ENCODE results near the gene CPNE2. TPM values are rescaled to one million over a fixed set of nuclear protein-coding genes. Genes with fewer than 3 reads are reported as not detected.
A peak's percentile ranks its signal among the peaks of the same experiment; 100 is the strongest.
"Not testable (repeated sequence)": the region's sequence is repeated elsewhere in the genome, so short reads cannot be mapped to it uniquely, and the experiment has no call there.

Gene CPNE2
- total RNA-seq, 1 experiment from 2014 or later: 21.1 TPM

DNA sequence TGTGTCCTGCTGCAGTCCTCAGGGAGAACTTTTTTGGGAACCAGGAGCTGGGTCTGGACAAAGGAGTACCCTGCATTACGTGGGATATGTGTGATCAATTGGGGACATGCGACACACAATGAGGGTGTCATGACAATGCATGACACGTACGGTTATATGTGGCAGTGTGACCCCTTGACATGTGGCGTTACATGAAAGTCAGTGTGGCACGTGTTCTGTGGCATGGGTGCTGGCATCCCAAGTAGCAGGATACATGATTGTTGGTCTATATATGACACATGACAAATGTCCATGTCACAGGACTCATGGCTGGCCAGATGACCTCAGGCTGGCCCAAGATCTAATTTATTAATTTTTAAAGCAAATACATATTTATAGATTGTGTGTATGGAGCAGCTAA is 9.7 kb upstream of the CPNE2 start:
- Histone ChIP-seq H3K4me3 (ENCODE audit: insufficient read depth, low read depth, low read length) (no peak overlapping the region), H3K36me3 (replicated peaks; ENCODE audit: control insufficient read depth, insufficient read depth, low read length) (no peaks in the 10 kb centered on the region), H3K27me3 (ENCODE audit: control insufficient read depth, insufficient read depth, low read length) (no peaks in the 10 kb centered on the region)
- DNase-seq: no peak

DNA sequence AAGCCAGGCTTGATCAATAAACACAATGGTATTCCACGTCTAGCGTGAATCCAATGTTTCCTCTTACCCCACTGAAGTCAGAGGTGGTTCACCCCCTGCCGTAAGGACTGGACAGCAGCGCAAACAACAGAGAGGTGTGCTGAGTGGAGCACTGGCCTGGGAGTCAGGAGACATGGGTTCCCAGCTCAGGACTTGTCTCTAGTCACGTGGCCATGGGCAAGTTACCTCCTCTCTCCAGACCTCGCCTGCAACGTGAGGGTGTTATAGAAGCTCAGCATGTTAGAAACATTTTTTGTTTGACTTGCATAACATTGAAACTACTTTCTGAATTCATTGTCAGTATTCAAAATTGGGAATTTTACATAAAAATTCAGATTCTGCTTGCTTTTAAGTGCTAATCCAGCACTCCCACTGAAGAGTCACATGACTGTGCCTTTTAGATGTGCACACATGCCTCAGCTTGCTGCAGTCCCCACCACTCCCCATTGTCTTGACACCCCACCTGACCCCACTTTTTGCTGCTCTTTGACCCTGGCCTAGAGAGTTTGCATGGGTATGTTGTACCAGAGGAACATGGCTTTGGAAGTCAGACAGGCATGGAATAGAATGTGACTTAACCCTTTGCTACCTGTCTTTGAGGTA is 8.8 kb upstream of the CPNE2 start:
- Histone ChIP-seq H3K27me3 (ENCODE audit: control insufficient read depth, insufficient read depth, low read length) (no peaks in the 10 kb centered on the region), H3K4me3 (ENCODE audit: insufficient read depth, low read depth, low read length) (no peak overlapping the region), H3K36me3 (replicated peaks; ENCODE audit: control insufficient read depth, insufficient read depth, low read length) (no peaks in the 10 kb centered on the region)
- DNase-seq: no peak

DNA sequence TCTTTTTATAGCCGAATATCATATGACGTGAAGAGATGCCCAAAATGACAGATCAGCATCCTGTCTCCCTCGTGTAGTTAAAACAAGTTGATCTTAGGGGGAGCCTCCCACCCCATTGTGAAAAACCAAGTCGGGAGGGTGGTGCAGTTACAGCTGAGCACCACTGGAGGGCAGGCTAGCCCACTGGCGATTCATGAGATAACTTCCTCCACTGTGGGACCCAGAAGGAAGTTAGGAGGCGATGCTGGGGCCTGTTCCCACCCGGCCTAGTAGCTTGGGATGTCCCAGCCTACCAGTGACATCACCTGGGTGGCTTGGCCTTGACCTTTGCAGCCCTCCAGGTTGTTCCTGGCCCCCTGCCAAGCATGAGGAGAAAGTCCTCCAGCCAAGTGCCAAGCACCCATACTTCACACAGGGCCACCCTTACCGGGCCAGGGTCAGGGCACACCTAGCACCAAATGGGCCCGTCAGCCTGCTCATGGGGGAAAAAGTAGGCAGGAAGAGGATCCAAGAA is 8.1 kb upstream of the CPNE2 start:
- peak; percentile 91 for DNase-seq
- Histone ChIP-seq H3K27me3 (ENCODE audit: control insufficient read depth, insufficient read depth, low read length) (no peaks in the 10 kb centered on the region), H3K36me3 (replicated peaks; ENCODE audit: control insufficient read depth, insufficient read depth, low read length) (no peaks in the 10 kb centered on the region), H3K4me3 (ENCODE audit: insufficient read depth, low read depth, low read length) (no peak overlapping the region)

- Histone ChIP-seq H3K4me3 (ENCODE audit: insufficient read depth, low read depth, low read length) (no peak overlapping the region), H3K27me3 (ENCODE audit: control insufficient read depth, insufficient read depth, low read length) (no peaks in the 10 kb centered on the region), H3K36me3 (replicated peaks; ENCODE audit: control insufficient read depth, insufficient read depth, low read length) (no peaks in the 10 kb centered on the region)
- no peak for DNase-seq
These were observed 7.4 kb upstream of the CPNE2 start for GRCh38 chr16:57084996-57085395.

- Histone ChIP-seq H3K27me3 (ENCODE audit: control insufficient read depth, insufficient read depth, low read length) (peaks cover 10% of the 10 kb centered on the region), H3K36me3 (replicated peaks; ENCODE audit: control insufficient read depth, insufficient read depth, low read length) (no peaks in the 10 kb centered on the region), H3K4me3 (ENCODE audit: insufficient read depth, low read depth, low read length) (no peak overlapping the region)
- DNase-seq: no peak
These were observed 5.4 kb upstream of the CPNE2 start for GRCh38 chr16:57087003-57087402.

- no peak for DNase-seq
- Histone ChIP-seq H3K36me3 (replicated peaks; ENCODE audit: control insufficient read depth, insufficient read depth, low read length) (no peaks in the 10 kb centered on the region), H3K4me3 (ENCODE audit: insufficient read depth, low read depth, low read length) (no peak overlapping the region), H3K27me3 (ENCODE audit: control insufficient read depth, insufficient read depth, low read length) (peaks cover 21% of the 10 kb centered on the region)
These were observed 3.0 kb upstream of the CPNE2 start for GRCh38 chr16:57089406-57089805.

DNA sequence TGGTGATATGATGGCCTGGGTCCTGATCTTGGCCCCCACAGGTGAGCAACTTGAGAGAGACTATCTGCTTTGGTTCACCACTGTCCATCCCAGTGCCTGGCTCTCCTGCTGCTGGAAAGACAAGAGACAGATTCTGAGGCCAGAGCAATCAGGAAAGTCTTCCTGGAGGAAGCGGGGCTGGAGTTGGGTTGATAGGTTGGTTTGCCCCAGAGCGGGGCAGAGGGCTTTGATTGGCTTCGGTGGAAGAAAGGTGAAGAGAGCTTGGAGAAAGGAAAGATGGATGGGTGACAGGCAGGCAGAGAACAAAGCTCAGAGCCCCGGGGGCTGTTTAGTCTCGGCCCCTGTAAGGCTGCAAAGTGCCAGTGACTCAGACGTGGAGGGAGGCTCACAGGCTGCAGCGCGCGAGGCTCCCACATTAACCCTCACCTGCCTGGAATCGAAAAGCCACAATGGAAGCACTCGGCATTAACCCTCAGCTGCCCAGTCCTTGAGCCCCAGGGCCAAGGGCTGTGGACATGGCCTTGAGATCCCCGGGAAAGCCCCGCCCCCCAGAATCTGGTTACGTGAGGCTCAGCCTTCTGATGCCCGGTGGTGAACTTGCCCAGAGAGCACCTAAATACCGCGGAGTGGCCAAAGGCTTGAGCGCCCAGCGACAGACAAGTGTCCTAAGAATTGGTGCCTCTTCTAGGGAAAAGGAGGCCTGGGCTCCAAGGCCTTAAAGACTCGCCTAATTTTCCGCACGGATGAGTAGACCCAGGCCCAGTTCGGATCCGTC is 996 bp upstream of the CPNE2 start:
- peak overlapping the region; percentile 71 for H3K4me3 ChIP-seq (ENCODE audit: insufficient read depth, low read depth, low read length)
- DNase-seq: peak; percentile 80
- H3K27me3 ChIP-seq (ENCODE audit: control insufficient read depth, insufficient read depth, low read length): peaks cover 21% of the 10 kb centered on the region
- no peaks in the 10 kb centered on the region for H3K36me3 ChIP-seq (replicated peaks; ENCODE audit: control insufficient read depth, insufficient read depth, low read length)

DNA sequence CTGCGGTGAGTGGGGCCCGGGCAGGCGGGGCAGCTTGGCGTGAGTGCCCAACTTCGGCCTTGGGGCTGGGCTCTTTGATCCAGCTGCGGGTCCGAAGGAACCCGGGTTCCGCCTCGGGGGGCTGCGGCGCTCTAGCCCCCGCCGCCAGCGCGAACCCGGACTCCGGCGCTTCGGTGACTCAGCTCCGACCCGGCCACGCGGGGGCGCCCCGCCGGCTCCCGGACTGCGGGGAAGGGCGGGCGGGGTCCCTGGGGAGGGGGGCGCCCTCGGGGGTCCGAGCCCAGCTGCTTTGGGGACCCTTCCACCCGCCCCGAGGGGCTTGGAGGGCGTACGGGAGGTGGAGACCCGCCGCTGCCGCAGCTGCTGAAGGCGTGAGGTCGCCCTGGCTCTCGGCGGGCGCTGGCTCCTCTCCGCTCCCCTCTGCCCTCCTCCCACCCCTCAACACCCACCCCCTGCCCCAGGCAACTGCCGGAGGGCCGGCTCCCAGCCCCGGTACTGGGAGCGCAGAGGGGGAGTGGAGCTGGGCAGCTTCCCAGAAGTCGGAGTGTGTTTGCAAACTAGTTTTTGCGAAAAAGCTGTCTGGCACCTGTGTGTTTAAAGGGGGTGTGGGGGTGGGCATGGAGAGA is 516 bp downstream of the CPNE2 start:
- no peaks in the 10 kb centered on the region for H3K36me3 ChIP-seq (replicated peaks; ENCODE audit: control insufficient read depth, insufficient read depth, low read length)
- H3K27me3 ChIP-seq (ENCODE audit: control insufficient read depth, insufficient read depth, low read length): peaks cover 21% of the 10 kb centered on the region
- peak; percentile 94 for DNase-seq
- peak overlapping the region; percentile 71 for H3K4me3 ChIP-seq (ENCODE audit: insufficient read depth, low read depth, low read length)

GRCh38 chr16:57093666-57094564 is 1.5 kb downstream of the CPNE2 start:
- H3K27me3 ChIP-seq (ENCODE audit: control insufficient read depth, insufficient read depth, low read length): peaks cover 21% of the 10 kb centered on the region
- DNase-seq: no peak
- no peaks in the 10 kb centered on the region for H3K36me3 ChIP-seq (replicated peaks; ENCODE audit: control insufficient read depth, insufficient read depth, low read length)
- H3K4me3 ChIP-seq (ENCODE audit: insufficient read depth, low read depth, low read length): peak overlapping the region; percentile 71; the same call in 1 of the 2 replicates

DNA sequence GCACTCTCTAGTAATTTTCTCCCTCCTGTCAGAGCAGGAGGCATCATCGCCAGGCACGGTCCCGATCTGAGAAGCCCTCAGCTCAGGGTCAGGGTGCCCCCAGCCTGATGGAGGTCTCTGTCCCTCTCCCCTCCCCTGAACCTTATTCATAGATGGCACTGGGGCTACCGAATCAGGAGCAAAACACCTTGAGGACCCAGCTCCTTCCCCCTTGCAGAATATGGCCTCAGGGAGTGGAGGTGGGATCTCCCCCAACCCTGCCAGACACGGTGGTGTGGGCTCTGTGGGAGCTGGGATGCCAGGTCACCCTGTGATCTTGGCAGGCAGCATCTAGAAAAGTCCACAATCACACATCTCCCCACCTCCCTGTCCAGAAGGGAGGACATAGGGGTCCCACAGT is 2.5 kb downstream of the CPNE2 start:
- H3K4me3 ChIP-seq (ENCODE audit: insufficient read depth, low read depth, low read length): no peak overlapping the region
- peaks cover 21% of the 10 kb centered on the region for H3K27me3 ChIP-seq (ENCODE audit: control insufficient read depth, insufficient read depth, low read length)
- no peaks in the 10 kb centered on the region for H3K36me3 ChIP-seq (replicated peaks; ENCODE audit: control insufficient read depth, insufficient read depth, low read length)
- no peak for DNase-seq

- no peaks in the 10 kb centered on the region for H3K36me3 ChIP-seq (replicated peaks; ENCODE audit: control insufficient read depth, insufficient read depth, low read length)
- H3K4me3 ChIP-seq (ENCODE audit: insufficient read depth, low read depth, low read length): no peak overlapping the region
- no peak for DNase-seq
- H3K27me3 ChIP-seq (ENCODE audit: control insufficient read depth, insufficient read depth, low read length): peaks cover 18% of the 10 kb centered on the region
These were observed 3.8 kb downstream of the CPNE2 start for GRCh38 chr16:57096192-57096591.

GRCh38 chr16:57096793-57097192 is 4.4 kb downstream of the CPNE2 start:
- H3K4me3 ChIP-seq (ENCODE audit: insufficient read depth, low read depth, low read length): no peak overlapping the region
- H3K36me3 ChIP-seq (replicated peaks; ENCODE audit: control insufficient read depth, insufficient read depth, low read length): no peaks in the 10 kb centered on the region
- peaks cover 13% of the 10 kb centered on the region for H3K27me3 ChIP-seq (ENCODE audit: control insufficient read depth, insufficient read depth, low read length)
- no peak for DNase-seq

- Histone ChIP-seq H3K36me3 (replicated peaks; ENCODE audit: control insufficient read depth, insufficient read depth, low read length) (no peaks in the 10 kb centered on the region), H3K27me3 (ENCODE audit: control insufficient read depth, insufficient read depth, low read length) (peaks cover 7% of the 10 kb centered on the region), H3K4me3 (ENCODE audit: insufficient read depth, low read depth, low read length) (no peak overlapping the region)
- peak; percentile 73 for DNase-seq
These were observed 5.9 kb downstream of the CPNE2 start for GRCh38 chr16:57098188-57098841.

- H3K27me3 ChIP-seq (ENCODE audit: control insufficient read depth, insufficient read depth, low read length); DNase-seq; H3K36me3 ChIP-seq (replicated peaks; ENCODE audit: control insufficient read depth, insufficient read depth, low read length); H3K4me3 ChIP-seq (ENCODE audit: insufficient read depth, low read depth, low read length): not testable (repeated sequence)
These were observed 7.6 kb downstream of the CPNE2 start for GRCh38 chr16:57099965-57100364.

All from H7 (cell line).